Endothelial cell of hepatic sinusoid (primary cell): Measurements from ENCODE around the gene GPAT3.

Experiments
- in situ Hi-C: cut with HindIII; loops from 2 replicates; pipeline ENCODE4 v1.10.0; 2017; ENCODE audit warnings: low sequenced_read_pairs

The GPAT3 gene

GRCh38 chr4:83639849-83640493 is 104.1 kb downstream of the GPAT3 start:
- in situ Hi-C loops: loop anchor here (5.0 kb wide), 1 partner anchor 138 kb away; no protein-coding TSS in a partner anchor

GRCh38 chr4:83643036-83643435 is 107.1 kb downstream of the GPAT3 start:
- in situ Hi-C loops: loop anchor here (5.0 kb wide), 1 partner anchor 141 kb away; no protein-coding TSS in a partner anchor

DNA sequence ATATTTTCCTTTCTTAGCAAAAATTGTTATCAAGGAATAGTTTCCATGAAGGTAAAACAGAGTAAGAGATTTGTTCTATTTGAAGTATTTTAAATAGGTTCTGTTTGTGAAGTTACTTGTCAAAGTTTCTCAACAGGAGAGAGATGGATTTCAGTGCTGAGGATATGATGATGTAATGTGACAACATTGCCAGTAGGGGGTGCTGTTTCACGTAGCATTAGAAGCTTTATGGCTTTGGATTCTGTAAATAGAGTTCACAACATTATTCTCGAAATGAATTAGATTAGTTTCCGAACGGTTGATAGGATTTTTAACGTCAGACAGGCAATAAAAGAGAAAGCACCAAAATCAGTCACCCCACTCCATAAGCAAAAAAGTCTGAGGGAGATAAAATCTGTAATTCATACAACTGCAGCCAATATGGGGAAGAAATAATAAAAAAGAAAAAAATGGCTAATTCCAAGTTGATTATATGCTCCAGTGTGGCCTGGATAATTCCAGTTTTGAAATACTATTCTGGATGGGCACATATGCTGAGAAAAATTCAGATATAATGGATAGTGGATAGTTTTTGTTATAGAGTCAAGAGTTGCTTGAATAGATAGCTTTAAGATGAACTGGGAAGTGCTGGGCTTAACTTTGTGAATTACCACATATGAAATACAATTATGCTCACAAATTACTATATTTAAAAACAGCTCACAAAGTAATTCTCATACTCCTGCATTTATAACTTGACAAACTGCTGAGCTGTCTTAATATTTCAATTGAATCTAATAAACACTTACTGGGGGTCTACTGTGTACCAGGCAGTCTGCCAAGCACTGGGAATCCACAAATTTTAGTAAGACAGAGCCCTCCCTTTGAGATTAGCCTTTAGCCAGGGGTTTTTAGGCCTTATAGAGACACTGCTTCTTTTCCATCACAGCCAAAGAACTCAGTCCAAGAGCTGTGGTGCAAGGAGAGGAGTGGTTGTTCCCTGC is 109.1 kb downstream of the GPAT3 start:
- in situ Hi-C loops: loop anchor here (5.0 kb wide), 1 partner anchor 143 kb away; no protein-coding TSS in a partner anchor

DNA sequence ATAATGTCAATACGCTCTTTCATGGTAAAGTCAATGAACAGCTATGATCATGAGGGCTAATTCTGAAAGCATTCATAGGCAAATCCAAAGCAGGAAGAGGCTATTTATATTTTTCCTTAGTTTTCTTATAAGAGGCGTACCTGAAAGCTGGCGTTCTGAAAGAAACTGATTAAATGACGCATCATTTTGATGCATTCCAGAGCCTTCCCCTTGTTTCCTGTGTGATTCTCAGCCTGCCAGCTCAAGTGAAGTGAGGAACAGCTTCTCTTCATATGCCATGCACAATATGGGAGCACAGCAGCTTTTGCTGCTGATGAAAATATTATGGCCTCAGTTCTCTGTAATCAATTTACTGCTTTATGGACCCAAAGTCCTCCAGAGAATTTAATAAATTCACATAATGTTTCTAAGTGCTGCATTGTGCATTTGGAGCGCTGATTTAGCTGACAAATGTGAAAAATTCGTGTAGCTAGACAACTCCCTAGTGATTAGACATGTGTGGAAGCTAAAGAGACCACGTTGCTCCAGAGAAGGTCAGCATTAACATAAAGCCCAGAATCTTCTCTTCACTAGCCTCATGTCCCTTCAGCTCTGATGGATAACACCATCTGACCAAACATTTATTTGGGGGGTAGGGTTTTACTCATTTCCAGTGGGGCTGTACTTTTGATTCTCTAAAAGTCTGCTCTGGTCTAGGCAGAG is 110.8 kb downstream of the GPAT3 start:
- in situ Hi-C loops: no loop called here

- in situ Hi-C loops: no loop called here
Measured at GRCh38 chr4:83651846-83652245, 115.9 kb downstream of the GPAT3 start.
